Astrocyte (in vitro differentiated cells and primary cell): ENCODE data around the gene GLRA3. TPM values are rescaled to one million over a fixed set of nuclear protein-coding genes. Genes with fewer than 3 reads are reported as not detected.

Experiments used
- DNase-seq: peaks from one replicate; pipeline ENCODE4 v3.0.0-alpha.2; 2010; ENCODE audit warnings: low read depth
- FAIRE-seq: peaks from 2 replicates; lab custom pipeline; 2011; peaks lifted over from hg19 to GRCh38; lab: Jason Lieb, UNC
- H2AFZ ChIP-seq: 2 replicates; pipeline ENCODE4 v1.6.0; 2012; ENCODE audit warnings: low read depth, low read length, inconsistent platforms
- H3K27ac ChIP-seq: 2 replicates; pipeline ENCODE4 v1.5.1; 2011; ENCODE audit warnings: low read depth, low read length, inconsistent platforms
- H3K27me3 ChIP-seq: 2 replicates; pipeline ENCODE4 v1.6.0; 2011; ENCODE audit warnings: low read length, inconsistent platforms; ENCODE audit not compliant: insufficient read depth
- H3K36me3 ChIP-seq: 2 replicates; pipeline ENCODE4 v1.5.1; 2011; ENCODE audit warnings: low read length, inconsistent platforms; ENCODE audit not compliant: insufficient read depth
- H3K4me1 ChIP-seq: 2 replicates; pipeline ENCODE4 v1.5.1; 2011; ENCODE audit warnings: low read length, inconsistent platforms; ENCODE audit not compliant: insufficient read depth
- H3K4me2 ChIP-seq: 2 replicates; pipeline ENCODE4 v1.6.0; 2012; ENCODE audit warnings: low read length, inconsistent platforms
- H3K4me3 ChIP-seq: 2 replicates; pipeline ENCODE4 v1.5.1; 2011; ENCODE audit warnings: low read depth, mild to moderate bottlenecking, low read length, inconsistent platforms; ENCODE audit not compliant: insufficient read depth
- H3K79me2 ChIP-seq: 2 replicates; pipeline ENCODE4 v1.6.0; 2012; ENCODE audit warnings: mild to moderate bottlenecking, low read length, inconsistent platforms; ENCODE audit not compliant: insufficient read depth
- H3K9ac ChIP-seq: 2 replicates; pipeline ENCODE4 v1.6.0; 2012; ENCODE audit warnings: mild to moderate bottlenecking, low read length, inconsistent platforms
- H3K9me3 ChIP-seq: 2 replicates; pipeline ENCODE4 v1.5.1; 2012; ENCODE audit warnings: low read depth, mild to moderate bottlenecking, low read length, inconsistent platforms; ENCODE audit not compliant: insufficient read depth
- H4K20me1 ChIP-seq: 2 replicates; pipeline ENCODE4 v1.6.0; 2012; ENCODE audit warnings: low read length, inconsistent platforms; ENCODE audit not compliant: insufficient read depth
- H3K27ac Mint-ChIP-seq: one replicate; pipeline ENCODE4 v1.8.0; 2021; ENCODE audit warnings: mild to moderate bottlenecking, mixed read lengths; ENCODE audit not compliant: unreplicated experiment
- H3K27me3 Mint-ChIP-seq: one replicate; pipeline ENCODE4 v1.8.0; 2021; ENCODE audit warnings: low read depth, mixed read lengths; ENCODE audit not compliant: unreplicated experiment
- H3K36me3 Mint-ChIP-seq: one replicate; pipeline ENCODE4 v1.8.0; 2021; ENCODE audit warnings: low read depth, mixed read lengths; ENCODE audit not compliant: unreplicated experiment
- H3K4me1 Mint-ChIP-seq: one replicate; pipeline ENCODE4 v1.8.0; 2021; ENCODE audit warnings: low read depth, mixed read lengths; ENCODE audit not compliant: unreplicated experiment
- H3K4me3 Mint-ChIP-seq: one replicate; pipeline ENCODE4 v1.8.0; 2021; ENCODE audit warnings: mild to moderate bottlenecking, moderate library complexity, mixed read lengths; ENCODE audit not compliant: unreplicated experiment
- H3K9me3 Mint-ChIP-seq: one replicate; pipeline ENCODE4 v1.8.0; 2021; ENCODE audit warnings: mild to moderate bottlenecking, mixed read lengths; ENCODE audit not compliant: unreplicated experiment
- EZH2 ChIP-seq: IDR thresholded peaks from 2 replicates; pipeline ENCODE4 v1.6.1; 2012; ENCODE audit warnings: mild to moderate bottlenecking, low read length, inconsistent platforms; ENCODE audit not compliant: insufficient read depth
- total RNA-seq: library from RNA; stranded (reverse); gene quantifications from 2 replicates; pipeline ENCODE4 v1.2.1, GENCODE V29; 2021
- TF ChIP-seq, protein P1 (sequence below): IDR thresholded peaks from 2 replicates; pipeline ENCODE4 v1.5.1; 2011; ENCODE audit warnings: low read depth, mild to moderate bottlenecking, inconsistent platforms, low read length, moderate library complexity; ENCODE audit not compliant: insufficient read depth

GLRA3 gene
- total RNA-seq, 1 donor from 2014 or later = not detected

DNA sequence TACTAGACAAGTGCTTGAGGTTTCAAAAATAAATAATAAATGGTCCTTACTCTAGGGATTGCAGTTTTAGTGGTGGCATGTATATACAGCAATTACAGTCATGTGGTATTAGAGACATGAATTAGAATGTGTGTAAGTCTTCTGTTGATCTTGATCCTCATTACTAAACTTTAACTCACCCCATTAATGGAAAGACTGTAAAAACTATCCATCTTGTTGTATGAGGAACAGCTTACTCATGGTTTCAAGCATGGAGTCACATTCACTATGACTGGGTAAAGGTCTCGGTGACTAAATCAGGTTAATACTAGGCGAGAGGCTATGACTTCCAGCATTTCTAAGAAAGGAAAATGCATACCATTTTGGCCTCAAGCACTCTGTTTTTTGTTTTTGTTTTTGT is 199.8 kb downstream of the GLRA3 start:
- FAIRE-seq = no peak
- no peaks in the 10 kb centered on the region for H3K4me1 Mint-ChIP-seq

DNA sequence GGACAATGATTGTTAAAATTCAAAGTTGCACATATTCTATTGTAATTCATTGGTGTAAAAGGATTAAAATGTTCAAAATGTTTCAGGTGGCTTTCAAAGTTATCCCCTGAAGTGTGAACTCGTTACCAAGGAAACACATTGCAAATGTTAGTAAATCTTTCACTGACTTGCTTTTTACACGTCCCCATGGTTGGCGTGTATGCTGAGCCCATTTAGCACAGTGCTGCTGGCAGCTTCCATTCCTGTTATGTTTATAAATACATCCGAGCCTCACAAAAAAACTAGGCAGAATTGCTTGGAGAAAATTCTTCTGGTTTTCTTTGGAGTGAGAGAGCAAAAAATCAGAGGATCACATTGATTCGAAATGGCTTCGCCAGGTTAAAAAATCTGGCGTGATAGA is 200.9 kb downstream of the GLRA3 start:
- Histone ChIP-seq H4K20me1 (no peaks in the 10 kb centered on the region), H3K36me3 (no peaks in the 10 kb centered on the region), H3K27ac (no peak overlapping the region), H3K4me3 (no peak overlapping the region), H3K4me1 (no peaks in the 10 kb centered on the region), H3K4me2 (no peak overlapping the region), H3K9ac (no peak overlapping the region), H3K9me3 (no peaks in the 10 kb centered on the region), H2AFZ (no peak overlapping the region), H3K27me3 (no peaks in the 10 kb centered on the region), H3K79me2 (no peaks in the 10 kb centered on the region)
- H3K9me3 Mint-ChIP-seq = no peaks in the 10 kb centered on the region
- H3K27me3 Mint-ChIP-seq = no peaks in the 10 kb centered on the region
- DNase-seq (no peak), FAIRE-seq (no peak)
- H3K27ac Mint-ChIP-seq = no peak overlapping the region
- no peaks in the 10 kb centered on the region for H3K4me1 Mint-ChIP-seq
- no peak overlapping the region for H3K4me3 Mint-ChIP-seq
- no peaks in the 10 kb centered on the region for H3K36me3 Mint-ChIP-seq
- TF ChIP-seq, protein P1, sequence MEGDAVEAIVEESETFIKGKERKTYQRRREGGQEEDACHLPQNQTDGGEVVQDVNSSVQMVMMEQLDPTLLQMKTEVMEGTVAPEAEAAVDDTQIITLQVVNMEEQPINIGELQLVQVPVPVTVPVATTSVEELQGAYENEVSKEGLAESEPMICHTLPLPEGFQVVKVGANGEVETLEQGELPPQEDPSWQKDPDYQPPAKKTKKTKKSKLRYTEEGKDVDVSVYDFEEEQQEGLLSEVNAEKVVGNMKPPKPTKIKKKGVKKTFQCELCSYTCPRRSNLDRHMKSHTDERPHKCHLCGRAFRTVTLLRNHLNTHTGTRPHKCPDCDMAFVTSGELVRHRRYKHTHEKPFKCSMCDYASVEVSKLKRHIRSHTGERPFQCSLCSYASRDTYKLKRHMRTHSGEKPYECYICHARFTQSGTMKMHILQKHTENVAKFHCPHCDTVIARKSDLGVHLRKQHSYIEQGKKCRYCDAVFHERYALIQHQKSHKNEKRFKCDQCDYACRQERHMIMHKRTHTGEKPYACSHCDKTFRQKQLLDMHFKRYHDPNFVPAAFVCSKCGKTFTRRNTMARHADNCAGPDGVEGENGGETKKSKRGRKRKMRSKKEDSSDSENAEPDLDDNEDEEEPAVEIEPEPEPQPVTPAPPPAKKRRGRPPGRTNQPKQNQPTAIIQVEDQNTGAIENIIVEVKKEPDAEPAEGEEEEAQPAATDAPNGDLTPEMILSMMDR = no peak
- no peak for TF ChIP-seq EZH2

More for the DNA sequence above, 199.8 kb downstream of the GLRA3 start:
- H3K4me2 ChIP-seq = no peak overlapping the region
- H3K27ac Mint-ChIP-seq = no peak overlapping the region
- H3K36me3 Mint-ChIP-seq = no peaks in the 10 kb centered on the region
- H3K9ac ChIP-seq = no peak overlapping the region
- no peaks in the 10 kb centered on the region for H3K36me3 ChIP-seq
- no peak for DNase-seq
- no peak overlapping the region for H3K4me3 Mint-ChIP-seq
- no peaks in the 10 kb centered on the region for H3K4me1 ChIP-seq
- no peaks in the 10 kb centered on the region for H3K27me3 Mint-ChIP-seq
- H3K27ac ChIP-seq = no peak overlapping the region
- no peak overlapping the region for H2AFZ ChIP-seq
- no peaks in the 10 kb centered on the region for H4K20me1 ChIP-seq
- no peaks in the 10 kb centered on the region for H3K79me2 ChIP-seq
- no peaks in the 10 kb centered on the region for H3K9me3 ChIP-seq
- TF ChIP-seq EZH2 = no peak
- TF ChIP-seq, protein P1 = no peak
- H3K27me3 ChIP-seq = no peaks in the 10 kb centered on the region
- no peak overlapping the region for H3K4me3 ChIP-seq
- no peaks in the 10 kb centered on the region for H3K9me3 Mint-ChIP-seq

DNA sequence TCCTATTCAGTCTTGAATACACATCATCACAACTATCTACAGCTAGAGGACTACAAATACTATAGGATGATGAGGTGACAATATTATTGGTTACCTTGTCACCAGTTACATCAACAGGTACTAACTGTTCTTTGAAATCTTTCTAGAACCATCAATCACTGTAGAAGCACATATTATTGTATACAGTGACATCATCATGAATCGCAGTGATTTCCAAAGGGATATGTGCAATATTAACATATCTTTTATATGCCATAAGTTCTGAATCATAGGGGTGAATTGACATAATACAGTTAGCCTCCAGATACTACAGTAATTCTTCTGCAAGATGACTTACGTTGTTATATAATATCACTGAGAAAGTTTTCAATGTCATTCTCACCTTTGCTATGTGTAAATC is 201.6 kb downstream of the GLRA3 start:
- no peaks in the 10 kb centered on the region for H3K4me1 Mint-ChIP-seq
- H4K20me1 ChIP-seq = no peaks in the 10 kb centered on the region
- H3K27me3 ChIP-seq = no peaks in the 10 kb centered on the region
- H3K9me3 ChIP-seq = no peaks in the 10 kb centered on the region
- TF ChIP-seq EZH2 = no peak
- TF ChIP-seq, protein P1 = no peak
- no peak overlapping the region for H3K27ac Mint-ChIP-seq
- DNase-seq (no peak), FAIRE-seq (no peak)
- H3K79me2 ChIP-seq = no peaks in the 10 kb centered on the region
- H3K27ac ChIP-seq = no peak overlapping the region
- H3K4me3 ChIP-seq = no peak overlapping the region
- no peaks in the 10 kb centered on the region for H3K36me3 Mint-ChIP-seq
- no peak overlapping the region for H3K4me3 Mint-ChIP-seq
- H2AFZ ChIP-seq = no peak overlapping the region
- H3K9ac ChIP-seq = no peak overlapping the region
- H3K36me3 ChIP-seq = no peaks in the 10 kb centered on the region
- H3K27me3 Mint-ChIP-seq = no peaks in the 10 kb centered on the region
- H3K4me2 ChIP-seq = no peak overlapping the region
- no peaks in the 10 kb centered on the region for H3K4me1 ChIP-seq
- H3K9me3 Mint-ChIP-seq = no peaks in the 10 kb centered on the region
